ENCODE data around the gene PLCB1.
"Not testable (repeated sequence)": the region's sequence is repeated elsewhere in the genome, so short reads cannot be mapped to it uniquely, and the experiment has no call there.

The PLCB1 gene

GRCh38 chr20:8373579-8373978 lies 241.5 kb downstream of the PLCB1 start:
- no peak for DNase-seq (ENCODE audit: low spot score)
- TF ChIP-seq CTCF (IDR thresholded peaks at IDR 0.05), result no peak
- Histone ChIP-seq H3K4me3 (no peak overlapping the region), H3K27ac (no peak overlapping the region)

- no peak for TF ChIP-seq CTCF (IDR thresholded peaks at IDR 0.05)
- Histone ChIP-seq H3K4me3 (no peak overlapping the region), H3K27ac (no peak overlapping the region)
- DNase-seq (ENCODE audit: low spot score), result no peak
These were observed 243.8 kb downstream of the PLCB1 start for GRCh38 chr20:8375898-8376297.

GRCh38 chr20:8376940-8377339 lies 244.9 kb downstream of the PLCB1 start:
- no peak for DNase-seq (ENCODE audit: low spot score)
- Histone ChIP-seq H3K27ac (no peak overlapping the region), H3K4me3 (no peak overlapping the region)
- TF ChIP-seq CTCF (IDR thresholded peaks at IDR 0.05), result no peak

GRCh38 chr20:8379125-8379524 lies 247.1 kb downstream of the PLCB1 start:
- not testable (repeated sequence) for H3K4me3 ChIP-seq; H3K27ac ChIP-seq; DNase-seq (ENCODE audit: low spot score)

- Histone ChIP-seq H3K27ac (no peak overlapping the region), H3K4me3 (no peak overlapping the region)
- DNase-seq (ENCODE audit: low spot score), result no peak
- no peak for TF ChIP-seq CTCF (IDR thresholded peaks at IDR 0.05)
These were observed 253.2 kb downstream of the PLCB1 start for GRCh38 chr20:8385247-8385646.

- H3K4me3 ChIP-seq, result no peak overlapping the region
- DNase-seq (ENCODE audit: low spot score), result no peak
- TF ChIP-seq CTCF (IDR thresholded peaks at IDR 0.05), result no peak
- no peak overlapping the region for H3K27ac ChIP-seq
These were observed 254.9 kb downstream of the PLCB1 start for GRCh38 chr20:8386991-8387390.

- H3K4me3 ChIP-seq, result no peak overlapping the region
- no peak for TF ChIP-seq CTCF (IDR thresholded peaks at IDR 0.05)
- H3K27ac ChIP-seq, result no peak overlapping the region
- no peak for DNase-seq (ENCODE audit: low spot score)
These were observed 256.1 kb downstream of the PLCB1 start for GRCh38 chr20:8388141-8388540.

- no peak overlapping the region for H3K4me3 ChIP-seq
- no peak overlapping the region for H3K27ac ChIP-seq
- DNase-seq (ENCODE audit: low spot score), result no peak
- no peak for TF ChIP-seq CTCF (IDR thresholded peaks at IDR 0.05)
These were observed 256.6 kb downstream of the PLCB1 start for GRCh38 chr20:8388707-8389106.
